KG1 (cell line): ENCODE measurements around the gene MGRN1.
"Not testable (repeated sequence)": the region's sequence is repeated elsewhere in the genome, so short reads cannot be mapped to it uniquely, and the experiment has no call there.

Experiments
- DNase-seq: peaks from one replicate; lab custom pipeline; 2025; lab: John Stamatoyannopoulos, UW

MGRN1 gene

GRCh38 chr16:4734730-4735535 is 110.3 kb downstream of the MGRN1 start:
- peak; percentile 58 for DNase-seq

GRCh38 chr16:4736546-4736945 is 111.9 kb downstream of the MGRN1 start:
- DNase-seq, result no peak

- no peak for DNase-seq
These were observed 112.9 kb downstream of the MGRN1 start for GRCh38 chr16:4737545-4737944.

GRCh38 chr16:4738370-4738769 is 113.7 kb downstream of the MGRN1 start:
- DNase-seq, result not testable (repeated sequence)
